Right ventricle myocardium inferior (tissue), 1 donor: ENCODE measurements around the gene ADAR. TPM values are rescaled to one million over a fixed set of nuclear protein-coding genes. Genes with fewer than 3 reads are reported as not detected.

ENCODE experiments used
- ATAC-seq: fragments of 200-7000 bp; cut with Tn5 transposase; one replicate; pipeline ENCODE4 v1.9.1; 2020; ENCODE audit warnings: mild to moderate bottlenecking, moderate library complexity
- DNase-seq: peaks from one replicate; pipeline ENCODE4 v3.0.0; 2021; ENCODE audit errors: missing footprints
- intact Hi-C: fragments of 100-400 bp; cut with DNase I; formaldehyde crosslinking; loops from one replicate; pipeline ENCODE4 v1.11.0; 2022
- total RNA-seq: library from RNA; stranded (reverse); fragmentation: NEBNext Ultra II Directional; extraction: Animal tissue kit (Norgen Biotek cat#: 25700); gene quantifications from one replicate; pipeline ENCODE4 v1.2.1, GENCODE V29; 2021
- donor health status: DM: no; HTN: yes; CAD: no; lungs with severe emphysema.

ADAR gene
- total RNA-seq, 1 donor from 2014 or later, result 52.8 TPM

GRCh38 chr1:154568157-154568815 is 39.7 kb downstream of the ADAR start:
- intact Hi-C loops, result no loop called here
- no peak for DNase-seq
- ATAC-seq, result no peak

GRCh38 chr1:154567386-154568156 is 40.4 kb downstream of the ADAR start, which contains the start of gene CHRNB2:
Gene CHRNB2, plus strand, starts transcription at chr1:154567778. Its CDS starts 267 bp downstream, at chr1:154568045.
- peak; percentile 80 for DNase-seq
- ATAC-seq, result peak; percentile 92

GRCh38 chr1:154565876-154566275 is 42.1 kb downstream of the ADAR start:
- DNase-seq (no peak), ATAC-seq (no peak)
- intact Hi-C loops, result no loop called here

More at GRCh38 chr1:154567386-154568156, 40.4 kb downstream of the ADAR start, which contains the start of gene CHRNB2:
- intact Hi-C loops, result no loop called here

GRCh38 chr1:154559466-154560044 is 48.4 kb downstream of the ADAR start:
- intact Hi-C loops, result loop anchor here (1.0 to 5.0 kb wide), 7 partner anchors 68 to 503 kb away; partner anchors contain the start of genes EFNA4, IL6R and PMVK
- ATAC-seq, result peak; percentile 73
- peak; percentile 86 for DNase-seq

GRCh38 chr1:154558720-154559465 is 49.1 kb downstream of the ADAR start:
- peak; percentile 100 for DNase-seq
- peak; percentile 97 for ATAC-seq
- intact Hi-C loops, result loop anchor here (1.0 to 5.0 kb wide), 7 partner anchors 68 to 504 kb away; partner anchors contain the start of genes EFNA4, IL6R and PMVK

GRCh38 chr1:154557939-154558719 is 49.9 kb downstream of the ADAR start, which contains the start of gene UBE2Q1:
Gene UBE2Q1, minus strand, starts transcription at chr1:154558662. Its CDS starts 109 bp downstream, at chr1:154558553.
- DNase-seq, result peak; percentile 88
- intact Hi-C loops, result loop anchor here (2.0 to 5.0 kb wide), 6 partner anchors 69 to 505 kb away; partner anchors contain the start of genes EFNA4, IL6R and PMVK
- no peak for ATAC-seq

- ATAC-seq, result no peak
- intact Hi-C loops, result loop anchor here (5.0 kb wide), 4 partner anchors 70 to 205 kb away; partner anchors contain the start of gene IL6R
Observed at GRCh38 chr1:154557248-154557938, 50.6 kb downstream of the ADAR start.

GRCh38 chr1:154556422-154556821 is 51.6 kb downstream of the ADAR start:
- DNase-seq (no peak), ATAC-seq (no peak)
- intact Hi-C loops, result loop anchor here (5.0 kb wide), 4 partner anchors 71 to 206 kb away; partner anchors contain the start of gene IL6R

More at GRCh38 chr1:154557248-154557938, 50.6 kb downstream of the ADAR start:
- no peak for DNase-seq

GRCh38 chr1:154553056-154554030 is 54.6 kb downstream of the ADAR start:
- ATAC-seq (no peak), DNase-seq (no peak)
- intact Hi-C loops, result no loop called here

GRCh38 chr1:154552036-154552435 is 56.0 kb downstream of the ADAR start:
- ATAC-seq (no peak), DNase-seq (no peak)
- intact Hi-C loops, result no loop called here

- intact Hi-C loops, result no loop called here
- no peak for ATAC-seq
- DNase-seq, result no peak
Observed at GRCh38 chr1:154551474-154551873, 56.5 kb downstream of the ADAR start.

GRCh38 chr1:154550657-154551056 is 57.3 kb downstream of the ADAR start:
- DNase-seq (no peak), ATAC-seq (no peak)
- intact Hi-C loops, result no loop called here

- ATAC-seq, result no peak
- intact Hi-C loops, result no loop called here
- DNase-seq, result no peak
Observed at GRCh38 chr1:154550070-154550469, 57.9 kb downstream of the ADAR start.

- intact Hi-C loops, result no loop called here
- DNase-seq, result no peak
- no peak for ATAC-seq
Observed at GRCh38 chr1:154549202-154549770, 58.7 kb downstream of the ADAR start.

GRCh38 chr1:154548028-154548427 is 60.0 kb downstream of the ADAR start:
- intact Hi-C loops, result no loop called here
- DNase-seq (no peak), ATAC-seq (peak; percentile 67)
